Neutrophil (primary cell): Measurements from ENCODE around the gene RNF217.

Source experiments
- H3K27ac ChIP-seq: fragments of 200-600 bp; sonication (generic); 2 replicates; pipeline ENCODE4 v1.5.1; 2016; ENCODE audit warnings: mild to moderate bottlenecking, moderate library complexity
- H3K27me3 ChIP-seq: fragments of 200-600 bp; sonication (generic); 2 replicates; pipeline ENCODE4 v1.6.0; 2016; ENCODE audit warnings: mild to moderate bottlenecking
- H3K36me3 ChIP-seq: fragments of 200-600 bp; sonication (generic); 2 replicates; pipeline ENCODE4 v1.5.1; 2017
- H3K4me1 ChIP-seq, 2 experiments: fragments of 200-600 bp in 1 of 2; sonication (generic) in 1 of 2; 1 replicate in 1 of 2; 2 replicates in 1 of 2; pipeline versions ENCODE4 v1.5.1 to v1.6.1; 2013 to 2016; ENCODE audit warnings: low read depth in 1 of 2, low read length in 1 of 2, mild to moderate bottlenecking in 1 of 2, moderate library complexity in 1 of 2; ENCODE audit not compliant: control insufficient read depth in 1 of 2, insufficient read depth in 1 of 2
- H3K4me3 ChIP-seq, 2 experiments: fragments of 200-600 bp in 1 of 2; sonication (generic) in 1 of 2; 1 replicate in 1 of 2; 2 replicates in 1 of 2; pipeline ENCODE4 v1.5.1; 2013 to 2016; ENCODE audit warnings: low read depth in 1 of 2, low read length in 1 of 2, mild to moderate bottlenecking in 1 of 2, moderate library complexity in 1 of 2
- H3K9me3 ChIP-seq: fragments of 200-600 bp; sonication (generic); 2 replicates; pipeline ENCODE4 v1.5.1; 2016
- CTCF ChIP-seq: fragments of 200-600 bp; sonication (generic); IDR thresholded peaks from 2 replicates; pipeline ENCODE4 v1.5.1; 2016; ENCODE audit warnings: antibody characterized with exemption

Gene RNF217

GRCh38 chr6:125050663-125051318, 88.6 kb downstream of the RNF217 start:
- H3K27ac ChIP-seq = no peak overlapping the region
- TF ChIP-seq CTCF = no peak
- no peak overlapping the region for H3K4me3 ChIP-seq
- H3K36me3 ChIP-seq = peaks cover 6% of the 10 kb centered on the region
- H3K27me3 ChIP-seq = no peaks in the 10 kb centered on the region
- H3K4me1 ChIP-seq = no peaks in the 10 kb centered on the region
- H3K9me3 ChIP-seq = no peaks in the 10 kb centered on the region

GRCh38 chr6:125053809-125054208, 91.6 kb downstream of the RNF217 start:
- Histone ChIP-seq H3K4me1 (no peaks in the 10 kb centered on the region), H3K4me3 (no peak overlapping the region), H3K27me3 (no peaks in the 10 kb centered on the region), H3K36me3 (no peaks in the 10 kb centered on the region), H3K9me3 (no peaks in the 10 kb centered on the region), H3K27ac (no peak overlapping the region)
- no peak for TF ChIP-seq CTCF

GRCh38 chr6:125054331-125054730, 92.1 kb downstream of the RNF217 start:
- Histone ChIP-seq H3K9me3 (no peaks in the 10 kb centered on the region), H3K27me3 (no peaks in the 10 kb centered on the region), H3K36me3 (no peaks in the 10 kb centered on the region), H3K27ac (no peak overlapping the region), H3K4me3 (no peak overlapping the region), H3K4me1 (no peaks in the 10 kb centered on the region)
- no peak for TF ChIP-seq CTCF

- Histone ChIP-seq H3K9me3 (no peaks in the 10 kb centered on the region), H3K27ac (no peak overlapping the region), H3K36me3 (no peaks in the 10 kb centered on the region), H3K4me1 (no peaks in the 10 kb centered on the region), H3K27me3 (no peaks in the 10 kb centered on the region), H3K4me3 (no peak overlapping the region)
- no peak for TF ChIP-seq CTCF
These were observed 95.4 kb downstream of the RNF217 start for GRCh38 chr6:125057392-125058246.

GRCh38 chr6:125058546-125058945, 96.3 kb downstream of the RNF217 start:
- Histone ChIP-seq H3K36me3 (no peaks in the 10 kb centered on the region), H3K4me3 (no peak overlapping the region), H3K9me3 (no peaks in the 10 kb centered on the region), H3K27me3 (no peaks in the 10 kb centered on the region), H3K27ac (no peak overlapping the region), H3K4me1 (no peaks in the 10 kb centered on the region)
- TF ChIP-seq CTCF = no peak
